ENCODE results near the gene NDUFS8. TPM values are rescaled to one million over a fixed set of nuclear protein-coding genes. Genes with fewer than 3 reads are reported as not detected.

Gene NDUFS8
- total and polyA plus RNA-seq, 2 experiments from 2014 or later: 175 to 308 TPM

DNA sequence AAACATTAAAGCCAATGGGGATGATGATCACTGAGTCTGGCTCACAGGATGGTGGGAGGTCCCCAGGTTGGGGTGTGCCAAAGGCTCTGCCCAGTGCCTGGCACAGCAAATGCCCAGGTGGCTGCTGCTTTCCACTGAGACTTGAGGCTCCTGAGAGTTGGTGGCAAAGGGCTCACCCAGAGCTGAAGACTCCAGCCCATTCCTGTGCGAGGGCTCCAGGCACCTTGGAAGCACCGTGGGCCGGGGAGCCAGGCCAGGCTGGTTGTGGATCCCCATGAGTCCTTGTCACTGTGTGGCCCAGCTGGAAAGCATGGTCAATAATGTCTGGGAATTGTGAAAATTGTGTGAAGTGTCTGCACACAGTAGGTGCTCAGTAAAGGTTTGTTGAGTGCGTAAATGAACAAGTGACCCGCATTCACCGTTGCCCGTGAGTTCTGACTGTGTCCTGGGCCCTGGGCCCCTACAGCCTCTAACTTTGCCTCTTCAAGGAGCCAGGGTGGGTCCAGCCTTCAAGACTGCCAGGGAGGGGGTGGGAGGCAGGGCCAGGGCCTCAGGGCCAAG is 23.8 kb upstream of the NDUFS8 start:
- H3K36me3 Mint-ChIP-seq (ENCODE audit: low read depth): no peaks in the 10 kb centered on the region; the same call in 2 of the 3 replicates
- no peaks in the 10 kb centered on the region for H4K20me1 ChIP-seq (replicated peaks; ENCODE audit: insufficient read depth)
- no peaks in the 10 kb centered on the region for H3K9me2 ChIP-seq (ENCODE audit: insufficient read depth)
- H3K27me3 Mint-ChIP-seq (ENCODE audit: insufficient read depth, low read depth, poor library complexity): peaks cover 15% of the 10 kb centered on the region
- no peak overlapping the region for H3K4me2 ChIP-seq
- no peak for TF ChIP-seq EZH2phosphoT487 (IDR thresholded peaks at IDR 0.05; ENCODE audit: unreplicated experiment)
- no peak for TF ChIP-seq REST (IDR thresholded peaks at IDR 0.05; ENCODE audit: unreplicated experiment)
- TF ChIP-seq STAT1 (IDR thresholded peaks at IDR 0.05; ENCODE audit: unreplicated experiment): no peak
- no peak for TF ChIP-seq ZNF331 (CRISPR knock-in tag; IDR thresholded peaks at IDR 0.05; ENCODE audit: low read depth)
- no peak for TF ChIP-seq NANOG (IDR thresholded peaks at IDR 0.05; ENCODE audit: borderline replicate concordance)
- TF ChIP-seq CREB1 (CRISPR knock-in tag; IDR thresholded peaks at IDR 0.05; ENCODE audit: low read depth): no peak
- no peak for TF ChIP-seq EZH2 (IDR thresholded peaks at IDR 0.05; ENCODE audit: low read depth, unreplicated experiment)
- TF ChIP-seq, protein P1, sequence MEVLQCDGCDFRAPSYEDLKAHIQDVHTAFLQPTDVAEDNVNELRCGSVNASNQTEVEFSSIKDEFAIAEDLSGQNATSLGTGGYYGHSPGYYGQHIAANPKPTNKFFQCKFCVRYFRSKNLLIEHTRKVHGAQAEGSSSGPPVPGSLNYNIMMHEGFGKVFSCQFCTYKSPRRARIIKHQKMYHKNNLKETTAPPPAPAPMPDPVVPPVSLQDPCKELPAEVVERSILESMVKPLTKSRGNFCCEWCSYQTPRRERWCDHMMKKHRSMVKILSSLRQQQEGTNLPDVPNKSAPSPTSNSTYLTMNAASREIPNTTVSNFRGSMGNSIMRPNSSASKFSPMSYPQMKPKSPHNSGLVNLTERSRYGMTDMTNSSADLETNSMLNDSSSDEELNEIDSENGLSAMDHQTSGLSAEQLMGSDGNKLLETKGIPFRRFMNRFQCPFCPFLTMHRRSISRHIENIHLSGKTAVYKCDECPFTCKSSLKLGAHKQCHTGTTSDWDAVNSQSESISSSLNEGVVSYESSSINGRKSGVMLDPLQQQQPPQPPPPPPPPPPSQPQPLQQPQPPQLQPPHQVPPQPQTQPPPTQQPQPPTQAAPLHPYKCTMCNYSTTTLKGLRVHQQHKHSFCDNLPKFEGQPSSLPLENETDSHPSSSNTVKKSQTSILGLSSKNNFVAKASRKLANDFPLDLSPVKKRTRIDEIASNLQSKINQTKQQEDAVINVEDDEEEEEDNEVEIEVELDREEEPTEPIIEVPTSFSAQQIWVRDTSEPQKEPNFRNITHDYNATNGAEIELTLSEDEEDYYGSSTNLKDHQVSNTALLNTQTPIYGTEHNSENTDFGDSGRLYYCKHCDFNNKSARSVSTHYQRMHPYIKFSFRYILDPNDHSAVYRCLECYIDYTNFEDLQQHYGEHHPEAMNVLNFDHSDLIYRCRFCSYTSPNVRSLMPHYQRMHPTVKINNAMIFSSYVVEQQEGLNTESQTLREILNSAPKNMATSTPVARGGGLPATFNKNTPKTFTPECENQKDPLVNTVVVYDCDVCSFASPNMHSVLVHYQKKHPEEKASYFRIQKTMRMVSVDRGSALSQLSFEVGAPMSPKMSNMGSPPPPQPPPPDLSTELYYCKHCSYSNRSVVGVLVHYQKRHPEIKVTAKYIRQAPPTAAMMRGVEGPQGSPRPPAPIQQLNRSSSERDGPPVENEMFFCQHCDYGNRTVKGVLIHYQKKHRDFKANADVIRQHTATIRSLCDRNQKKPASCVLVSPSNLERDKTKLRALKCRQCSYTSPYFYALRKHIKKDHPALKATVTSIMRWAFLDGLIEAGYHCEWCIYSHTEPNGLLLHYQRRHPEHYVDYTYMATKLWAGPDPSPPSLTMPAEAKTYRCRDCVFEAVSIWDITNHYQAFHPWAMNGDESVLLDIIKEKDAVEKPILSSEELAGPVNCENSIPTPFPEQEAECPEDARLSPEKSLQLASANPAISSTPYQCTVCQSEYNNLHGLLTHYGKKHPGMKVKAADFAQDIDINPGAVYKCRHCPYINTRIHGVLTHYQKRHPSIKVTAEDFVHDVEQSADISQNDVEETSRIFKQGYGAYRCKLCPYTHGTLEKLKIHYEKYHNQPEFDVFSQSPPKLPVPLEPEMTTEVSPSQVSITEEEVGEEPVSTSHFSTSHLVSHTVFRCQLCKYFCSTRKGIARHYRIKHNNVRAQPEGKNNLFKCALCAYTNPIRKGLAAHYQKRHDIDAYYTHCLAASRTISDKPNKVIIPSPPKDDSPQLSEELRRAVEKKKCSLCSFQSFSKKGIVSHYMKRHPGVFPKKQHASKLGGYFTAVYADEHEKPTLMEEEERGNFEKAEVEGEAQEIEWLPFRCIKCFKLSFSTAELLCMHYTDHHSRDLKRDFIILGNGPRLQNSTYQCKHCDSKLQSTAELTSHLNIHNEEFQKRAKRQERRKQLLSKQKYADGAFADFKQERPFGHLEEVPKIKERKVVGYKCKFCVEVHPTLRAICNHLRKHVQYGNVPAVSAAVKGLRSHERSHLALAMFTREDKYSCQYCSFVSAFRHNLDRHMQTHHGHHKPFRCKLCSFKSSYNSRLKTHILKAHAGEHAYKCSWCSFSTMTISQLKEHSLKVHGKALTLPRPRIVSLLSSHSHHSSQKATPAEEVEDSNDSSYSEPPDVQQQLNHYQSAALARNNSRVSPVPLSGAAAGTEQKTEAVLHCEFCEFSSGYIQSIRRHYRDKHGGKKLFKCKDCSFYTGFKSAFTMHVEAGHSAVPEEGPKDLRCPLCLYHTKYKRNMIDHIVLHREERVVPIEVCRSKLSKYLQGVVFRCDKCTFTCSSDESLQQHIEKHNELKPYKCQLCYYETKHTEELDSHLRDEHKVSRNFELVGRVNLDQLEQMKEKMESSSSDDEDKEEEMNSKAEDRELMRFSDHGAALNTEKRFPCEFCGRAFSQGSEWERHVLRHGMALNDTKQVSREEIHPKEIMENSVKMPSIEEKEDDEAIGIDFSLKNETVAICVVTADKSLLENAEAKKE (CRISPR knock-in tag; IDR thresholded peaks at IDR 0.05): no peak
- TF ChIP-seq CTCF (conservative IDR thresholded peaks at IDR 0.05; ENCODE audit: low read depth in 2 of 2): no peak
- TF ChIP-seq, protein P2, sequence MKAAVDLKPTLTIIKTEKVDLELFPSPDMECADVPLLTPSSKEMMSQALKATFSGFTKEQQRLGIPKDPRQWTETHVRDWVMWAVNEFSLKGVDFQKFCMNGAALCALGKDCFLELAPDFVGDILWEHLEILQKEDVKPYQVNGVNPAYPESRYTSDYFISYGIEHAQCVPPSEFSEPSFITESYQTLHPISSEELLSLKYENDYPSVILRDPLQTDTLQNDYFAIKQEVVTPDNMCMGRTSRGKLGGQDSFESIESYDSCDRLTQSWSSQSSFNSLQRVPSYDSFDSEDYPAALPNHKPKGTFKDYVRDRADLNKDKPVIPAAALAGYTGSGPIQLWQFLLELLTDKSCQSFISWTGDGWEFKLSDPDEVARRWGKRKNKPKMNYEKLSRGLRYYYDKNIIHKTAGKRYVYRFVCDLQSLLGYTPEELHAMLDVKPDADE (IDR thresholded peaks at IDR 0.05): no peak
- TF ChIP-seq POLR2AphosphoS5 (IDR thresholded peaks at IDR 0.05; ENCODE audit: low read depth): no peak
- no peak for TF ChIP-seq ZNF114 (CRISPR knock-in tag; IDR thresholded peaks at IDR 0.05)
- no peak for TF ChIP-seq JUNB (IDR thresholded peaks at IDR 0.05; ENCODE audit: unreplicated experiment)
- no peaks in the 10 kb centered on the region for H3K27me3 ChIP-seq (ENCODE audit: insufficient read depth)
- H2AFZ ChIP-seq: no peak overlapping the region
- no peak for ATAC-seq
- H3K4me1 Mint-ChIP-seq: peaks cover 33% of the 10 kb centered on the region
- no peaks in the 10 kb centered on the region for H3K36me3 ChIP-seq (ENCODE audit: insufficient read depth)
- H3K4me3 ChIP-seq: no peak overlapping the region
- 0 out of 2 replicates have a peak, but pooled peaks cover 12% of the 10 kb centered on the region for H3F3A ChIP-seq (replicated peaks; ENCODE audit: low read depth)
- H3K27ac ChIP-seq (ENCODE audit: low read depth): no peak overlapping the region
- H3K79me2 ChIP-seq (replicated peaks; ENCODE audit: insufficient read depth): no peaks in the 10 kb centered on the region
- H3K4me3 Mint-ChIP-seq: no peak overlapping the region
- H3K9me3 Mint-ChIP-seq: no peaks in the 10 kb centered on the region; the same call in 2 of the 3 replicates
- H3K27ac Mint-ChIP-seq: no peak overlapping the region
- no peak for DNase-seq (ENCODE audit: low spot score)
- H3K4me1 ChIP-seq (ENCODE audit: insufficient read depth): peaks cover 16% of the 10 kb centered on the region

Data from GM23338 (cell line).